Effector CD4-positive, alpha-beta T cell (primary cell): ENCODE measurements around the gene VAPA.

Experiments
- DNase-seq: peaks from one replicate; pipeline ENCODE4 v3.0.0-alpha.2; 2020

Gene VAPA

GRCh38 chr18:9982711-9983110, 68.9 kb downstream of the VAPA start:
- DNase-seq = no peak

- DNase-seq = no peak
Measured at GRCh38 chr18:9984080-9984479, 70.3 kb downstream of the VAPA start.

- DNase-seq = no peak
Measured at GRCh38 chr18:9985641-9986040, 71.8 kb downstream of the VAPA start.

GRCh38 chr18:9986156-9986930, 72.5 kb downstream of the VAPA start:
- DNase-seq = no peak

GRCh38 chr18:9987345-9987744, 73.5 kb downstream of the VAPA start:
- no peak for DNase-seq

- no peak for DNase-seq
Measured at GRCh38 chr18:9987931-9988330, 74.1 kb downstream of the VAPA start.

- DNase-seq = no peak
Measured at GRCh38 chr18:9988665-9989064, 74.8 kb downstream of the VAPA start.

- no peak for DNase-seq
Measured at GRCh38 chr18:9989481-9989880, 75.7 kb downstream of the VAPA start.

GRCh38 chr18:9991011-9992000, 77.5 kb downstream of the VAPA start:
- DNase-seq = no peak

GRCh38 chr18:9992300-9992972, 78.6 kb downstream of the VAPA start:
- DNase-seq = no peak

- no peak for DNase-seq
Measured at GRCh38 chr18:9992973-9993520, 79.2 kb downstream of the VAPA start.

- DNase-seq = no peak
Measured at GRCh38 chr18:9993521-9994025, 79.8 kb downstream of the VAPA start.

- DNase-seq = no peak
Measured at GRCh38 chr18:9994026-9994570, 80.3 kb downstream of the VAPA start.

- no peak for DNase-seq
Measured at GRCh38 chr18:9994701-9995235, 81.0 kb downstream of the VAPA start.

- DNase-seq = no peak
Measured at GRCh38 chr18:9995631-9996030, 81.8 kb downstream of the VAPA start.

GRCh38 chr18:9996094-9996493, 82.3 kb downstream of the VAPA start:
- no peak for DNase-seq

- DNase-seq = no peak
Measured at GRCh38 chr18:9997711-9998110, 83.9 kb downstream of the VAPA start.

GRCh38 chr18:9998330-9998729, 84.5 kb downstream of the VAPA start:
- no peak for DNase-seq

- no peak for DNase-seq
Measured at GRCh38 chr18:10002280-10002679, 88.5 kb downstream of the VAPA start.

GRCh38 chr18:10003281-10003680, 89.5 kb downstream of the VAPA start:
- no peak for DNase-seq

GRCh38 chr18:10003866-10004265, 90.0 kb downstream of the VAPA start:
- no peak for DNase-seq

GRCh38 chr18:10006311-10006893, 92.6 kb downstream of the VAPA start:
- no peak for DNase-seq
